CD4-positive, alpha-beta T cell treated with Interleukin-10 for 1 hour (primary cell): ENCODE results near the gene NDUFS7.

Experiments used
- DNase-seq: peaks from one replicate; pipeline ENCODE4 v3.0.0-alpha.2; 2020

Gene NDUFS7

GRCh38 chr19:1386945-1387683 is 3.4 kb downstream of the NDUFS7 start:
- no peak for DNase-seq

GRCh38 chr19:1387684-1388636 is 4.3 kb downstream of the NDUFS7 start:
- DNase-seq, result no peak

GRCh38 chr19:1388637-1389026 is 4.9 kb downstream of the NDUFS7 start:
- DNase-seq, result no peak

GRCh38 chr19:1389033-1389940 is 5.6 kb downstream of the NDUFS7 start:
- DNase-seq, result no peak

- DNase-seq, result no peak
These were observed 7.2 kb downstream of the NDUFS7 start for GRCh38 chr19:1390890-1391423.

- no peak for DNase-seq
These were observed 8.7 kb downstream of the NDUFS7 start for GRCh38 chr19:1392407-1392806.

- DNase-seq, result no peak
These were observed 9.3 kb downstream of the NDUFS7 start for GRCh38 chr19:1392939-1393530.

GRCh38 chr19:1393841-1394240 is 10.1 kb downstream of the NDUFS7 start:
- DNase-seq, result no peak

- DNase-seq, result no peak
These were observed 10.8 kb downstream of the NDUFS7 start for GRCh38 chr19:1394252-1395193.

- DNase-seq, result no peak
These were observed 11.7 kb downstream of the NDUFS7 start for GRCh38 chr19:1395194-1396018.

GRCh38 chr19:1396019-1396767 is 12.5 kb downstream of the NDUFS7 start:
- DNase-seq, result no peak

- DNase-seq, result no peak
These were observed 13.3 kb downstream of the NDUFS7 start for GRCh38 chr19:1396768-1397679.

GRCh38 chr19:1397838-1398237 is 14.1 kb downstream of the NDUFS7 start:
- DNase-seq, result no peak

GRCh38 chr19:1399079-1399478 is 15.4 kb downstream of the NDUFS7 start:
- DNase-seq, result no peak

GRCh38 chr19:1399745-1400144 is 16.0 kb downstream of the NDUFS7 start:
- no peak for DNase-seq

- DNase-seq, result no peak
These were observed 16.8 kb downstream of the NDUFS7 start for GRCh38 chr19:1400281-1401137.
